IPS-15b (cell line): ENCODE measurements around the gene SLC66A3.

ENCODE experiments used
- H3K27me3 ChIP-seq: one replicate; pipeline ENCODE4 v1.6.1; 2013; ENCODE audit warnings: low read length; ENCODE audit not compliant: control insufficient read depth, insufficient read depth
- H3K36me3 ChIP-seq: one replicate; pipeline ENCODE4 v1.6.1; 2013; ENCODE audit warnings: low read length; ENCODE audit not compliant: control insufficient read depth, insufficient read depth
- H3K4me1 ChIP-seq: one replicate; pipeline ENCODE4 v1.6.1; 2013; ENCODE audit warnings: mild to moderate bottlenecking, low read length; ENCODE audit not compliant: control insufficient read depth, insufficient read depth
- H3K4me3 ChIP-seq: one replicate; pipeline ENCODE4 v1.5.1; 2013; ENCODE audit warnings: low read depth, low read length
- H3K9ac ChIP-seq: one replicate; pipeline ENCODE4 v1.6.1; 2013; ENCODE audit warnings: low read depth, mild to moderate bottlenecking, low read length
- H3K9me3 ChIP-seq: one replicate; pipeline ENCODE4 v1.6.1; 2013; ENCODE audit warnings: mild to moderate bottlenecking, low read length; ENCODE audit not compliant: control insufficient read depth, insufficient read depth

The SLC66A3 gene

GRCh38 chr2:11174222-11174621, 19.0 kb downstream of the SLC66A3 start:
- no peaks in the 10 kb centered on the region for H3K9me3 ChIP-seq
- H3K4me1 ChIP-seq, result no peaks in the 10 kb centered on the region
- H3K27me3 ChIP-seq, result no peaks in the 10 kb centered on the region

DNA sequence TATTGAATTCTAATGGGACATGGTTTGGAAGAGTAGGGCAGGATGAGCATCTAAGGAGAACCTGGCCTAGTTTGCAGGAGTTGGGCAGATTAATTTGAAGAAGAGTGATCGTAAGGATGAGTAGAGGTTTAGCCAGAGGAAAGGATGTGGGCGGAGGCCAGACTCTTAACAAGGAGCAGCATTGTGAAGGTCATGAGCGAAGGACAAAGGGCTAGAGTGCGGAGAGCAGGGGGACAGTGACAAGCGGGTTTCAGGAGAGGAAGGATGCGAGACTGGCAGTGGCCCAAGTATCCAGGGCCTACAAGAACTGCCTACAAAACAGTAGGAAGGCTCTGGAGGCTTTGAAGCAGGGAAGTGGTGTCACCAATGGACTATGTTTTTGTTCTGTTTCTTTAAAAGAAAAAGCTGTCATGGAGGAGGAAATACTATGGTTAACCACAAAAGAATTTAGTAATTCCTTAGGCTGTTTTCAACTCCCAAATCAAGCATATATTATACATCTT, 20.1 kb downstream of the SLC66A3 start:
- Histone ChIP-seq H3K4me3 (no peak overlapping the region), H3K9me3 (no peaks in the 10 kb centered on the region), H3K36me3 (no peaks in the 10 kb centered on the region)

More at GRCh38 chr2:11174222-11174621, 19.0 kb downstream of the SLC66A3 start:
- no peak overlapping the region for H3K4me3 ChIP-seq
- no peaks in the 10 kb centered on the region for H3K36me3 ChIP-seq
- no peak overlapping the region for H3K9ac ChIP-seq

DNA sequence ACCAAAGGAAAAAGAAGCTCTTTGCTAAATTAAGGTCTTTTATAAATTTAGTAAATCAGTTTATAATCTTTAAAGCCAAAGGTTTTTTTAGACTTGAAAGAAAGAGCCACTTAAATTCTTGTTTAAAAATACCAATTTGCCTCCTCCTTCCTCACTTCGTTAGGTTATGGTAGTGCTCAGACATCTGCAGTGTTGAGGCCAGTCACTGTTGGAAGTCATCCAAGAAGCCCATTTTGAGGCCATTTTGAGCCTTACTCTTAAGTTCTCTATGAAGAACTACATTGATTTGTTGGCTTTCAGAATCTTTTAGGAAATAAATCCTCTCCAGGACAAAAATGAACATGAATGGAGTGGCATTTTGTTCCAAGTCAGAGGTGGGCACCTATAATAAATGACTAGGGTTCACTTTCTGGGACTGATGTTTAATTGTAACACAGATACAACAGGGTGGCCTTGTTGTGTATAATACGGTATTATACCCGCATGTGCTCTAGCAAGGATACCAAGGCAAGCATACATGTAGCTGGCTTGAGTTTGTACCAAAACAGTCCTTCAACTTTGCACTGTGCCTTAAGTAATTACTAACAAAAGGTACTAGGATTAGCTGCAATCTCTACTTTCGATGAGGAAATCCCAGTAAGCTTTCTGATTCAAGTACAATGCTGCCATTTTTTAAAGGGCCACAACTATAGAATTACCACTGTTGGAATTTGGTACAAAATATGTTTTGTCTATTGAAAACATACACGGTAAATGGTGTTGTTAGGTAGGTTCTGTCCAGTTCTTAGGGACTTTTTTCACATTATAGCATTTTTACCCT, 22.8 kb downstream of the SLC66A3 start:
- H3K9ac ChIP-seq, result no peak overlapping the region
- no peaks in the 10 kb centered on the region for H3K4me1 ChIP-seq
- no peak overlapping the region for H3K4me3 ChIP-seq
- no peaks in the 10 kb centered on the region for H3K9me3 ChIP-seq
- H3K27me3 ChIP-seq, result no peaks in the 10 kb centered on the region
- no peaks in the 10 kb centered on the region for H3K36me3 ChIP-seq

More for the DNA sequence above, 20.1 kb downstream of the SLC66A3 start:
- H3K4me1 ChIP-seq, result no peaks in the 10 kb centered on the region
- no peak overlapping the region for H3K9ac ChIP-seq
- H3K27me3 ChIP-seq, result no peaks in the 10 kb centered on the region

DNA sequence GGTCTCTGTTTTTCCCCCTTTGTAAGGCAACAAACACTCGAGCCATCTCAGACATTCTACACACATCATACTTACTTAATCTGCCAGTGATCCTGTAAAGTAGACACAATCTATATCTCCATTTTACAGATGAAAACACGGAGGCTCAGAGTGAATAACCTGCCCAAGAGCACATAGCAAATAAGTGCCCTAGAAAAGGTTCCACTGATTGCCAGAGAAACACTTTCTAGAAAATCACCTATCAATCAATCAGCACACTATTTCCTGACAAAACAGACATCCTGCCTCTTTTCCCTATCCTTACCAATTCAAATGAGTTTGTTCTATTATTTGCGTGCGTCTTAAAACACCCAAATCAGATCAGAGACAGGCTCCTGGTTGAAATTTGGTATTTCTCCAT, 23.9 kb downstream of the SLC66A3 start:
- H3K36me3 ChIP-seq, result no peaks in the 10 kb centered on the region
- no peaks in the 10 kb centered on the region for H3K27me3 ChIP-seq
- H3K9me3 ChIP-seq, result no peaks in the 10 kb centered on the region
- H3K9ac ChIP-seq, result no peak overlapping the region
- no peaks in the 10 kb centered on the region for H3K4me1 ChIP-seq
- no peak overlapping the region for H3K4me3 ChIP-seq

DNA sequence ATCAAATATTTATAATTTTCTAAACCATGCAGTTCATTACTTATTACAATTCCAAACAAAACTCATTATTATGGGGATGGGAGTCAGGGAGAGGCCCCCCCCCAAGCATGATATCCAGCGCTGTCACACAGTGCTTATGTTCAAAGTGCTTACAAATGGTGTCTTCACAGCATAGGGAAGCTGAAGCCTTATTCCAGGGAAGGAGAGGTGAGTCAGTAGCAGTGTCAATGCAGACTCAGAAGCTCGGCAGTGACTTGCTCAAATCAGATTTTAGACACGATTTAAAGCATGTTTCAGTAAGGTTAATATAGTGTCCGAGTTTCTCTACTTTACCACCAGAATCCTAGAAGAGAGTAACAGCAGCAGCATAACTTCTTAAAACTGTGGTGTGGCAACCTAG, 24.6 kb downstream of the SLC66A3 start:
- no peaks in the 10 kb centered on the region for H3K36me3 ChIP-seq
- no peak overlapping the region for H3K4me3 ChIP-seq
- H3K9ac ChIP-seq, result no peak overlapping the region
- H3K4me1 ChIP-seq, result no peaks in the 10 kb centered on the region
- no peaks in the 10 kb centered on the region for H3K27me3 ChIP-seq
- no peaks in the 10 kb centered on the region for H3K9me3 ChIP-seq

DNA sequence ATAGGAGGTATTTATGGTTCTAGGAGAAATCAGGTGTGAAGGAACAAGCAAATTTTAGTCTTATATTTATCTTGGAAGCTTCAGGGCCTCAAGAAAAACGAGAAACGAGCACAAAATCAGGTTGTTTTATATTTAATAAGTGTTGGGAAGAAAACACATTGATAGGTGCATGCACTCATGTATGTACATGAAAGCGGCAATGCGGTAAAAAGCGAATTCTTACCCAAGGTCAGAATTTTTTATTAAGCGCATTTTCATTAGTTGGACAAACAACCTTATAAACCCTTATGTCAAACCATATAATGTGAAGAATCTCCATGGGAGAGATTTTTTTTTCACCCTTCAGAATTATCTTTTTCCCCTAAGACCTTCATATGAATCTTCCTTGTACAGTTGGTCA, 25.4 kb downstream of the SLC66A3 start:
- Histone ChIP-seq H3K9me3 (no peaks in the 10 kb centered on the region), H3K4me1 (no peaks in the 10 kb centered on the region), H3K27me3 (no peaks in the 10 kb centered on the region), H3K4me3 (no peak overlapping the region), H3K9ac (no peak overlapping the region), H3K36me3 (no peaks in the 10 kb centered on the region)

- H3K4me1 ChIP-seq, result no peaks in the 10 kb centered on the region
- H3K27me3 ChIP-seq, result no peaks in the 10 kb centered on the region
- H3K36me3 ChIP-seq, result no peaks in the 10 kb centered on the region
- H3K9me3 ChIP-seq, result no peaks in the 10 kb centered on the region
- no peak overlapping the region for H3K4me3 ChIP-seq
- H3K9ac ChIP-seq, result no peak overlapping the region
Measured at GRCh38 chr2:11182951-11183350, 27.7 kb downstream of the SLC66A3 start.

DNA sequence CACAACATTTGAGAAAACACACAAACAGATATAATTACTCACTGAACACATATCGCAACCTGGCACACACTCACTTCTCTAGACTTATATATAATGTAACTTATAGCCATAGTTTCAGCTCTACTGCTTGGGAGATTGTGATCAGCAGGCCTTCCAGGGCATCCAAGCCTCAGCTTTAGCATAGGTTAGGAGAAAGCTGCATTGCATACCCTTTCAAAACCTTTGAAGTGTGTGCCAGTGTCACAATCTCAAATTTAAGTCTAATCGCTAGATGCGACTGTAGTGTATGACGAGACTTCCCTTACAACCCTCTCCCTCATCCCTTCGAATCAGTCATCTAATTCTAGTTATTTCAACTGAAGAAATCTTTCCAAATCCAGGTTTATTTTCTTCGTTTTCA, 30.9 kb downstream of the SLC66A3 start:
- H3K27me3 ChIP-seq, result no peaks in the 10 kb centered on the region
- H3K9ac ChIP-seq, result no peak overlapping the region
- no peaks in the 10 kb centered on the region for H3K9me3 ChIP-seq
- H3K4me1 ChIP-seq, result no peaks in the 10 kb centered on the region
- H3K36me3 ChIP-seq, result no peaks in the 10 kb centered on the region
- no peak overlapping the region for H3K4me3 ChIP-seq

- Histone ChIP-seq H3K36me3 (no peaks in the 10 kb centered on the region), H3K9ac (no peak overlapping the region), H3K9me3 (no peaks in the 10 kb centered on the region), H3K4me1 (no peaks in the 10 kb centered on the region), H3K4me3 (no peak overlapping the region), H3K27me3 (no peaks in the 10 kb centered on the region)
Measured at GRCh38 chr2:11187083-11187619, 31.9 kb downstream of the SLC66A3 start.

- Histone ChIP-seq H3K4me1 (no peaks in the 10 kb centered on the region), H3K9me3 (no peaks in the 10 kb centered on the region), H3K9ac (no peak overlapping the region), H3K36me3 (no peaks in the 10 kb centered on the region), H3K4me3 (no peak overlapping the region), H3K27me3 (no peaks in the 10 kb centered on the region)
Measured at GRCh38 chr2:11187731-11188130, 32.5 kb downstream of the SLC66A3 start.

GRCh38 chr2:11196246-11196645, 41.0 kb downstream of the SLC66A3 start:
- Histone ChIP-seq H3K27me3 (no peaks in the 10 kb centered on the region), H3K9ac (no peak overlapping the region), H3K4me1 (no peaks in the 10 kb centered on the region), H3K9me3 (no peaks in the 10 kb centered on the region), H3K36me3 (no peaks in the 10 kb centered on the region), H3K4me3 (no peak overlapping the region)

DNA sequence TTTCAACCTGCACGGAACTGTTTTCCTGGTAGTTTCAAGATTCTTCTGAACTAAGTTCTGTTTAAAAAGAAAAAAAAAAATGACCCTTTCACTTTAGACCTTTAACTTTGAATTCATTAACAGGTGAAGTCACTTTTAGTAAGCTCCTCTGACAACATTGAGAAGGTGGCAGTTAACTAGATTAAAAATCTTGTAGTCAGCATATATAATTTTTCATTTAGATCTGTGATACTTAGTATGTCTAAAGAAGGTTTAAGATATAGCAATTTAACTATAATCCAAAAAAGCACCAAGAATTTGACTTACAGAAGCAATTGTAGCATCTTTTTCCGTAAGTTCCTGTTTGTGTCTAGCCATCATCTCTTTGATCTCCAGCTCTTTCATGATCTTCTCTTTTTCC, 45.4 kb downstream of the SLC66A3 start:
- H3K9ac ChIP-seq, result no peak overlapping the region
- H3K4me3 ChIP-seq, result no peak overlapping the region
- H3K27me3 ChIP-seq, result no peaks in the 10 kb centered on the region
- no peaks in the 10 kb centered on the region for H3K9me3 ChIP-seq
- H3K4me1 ChIP-seq, result no peaks in the 10 kb centered on the region
- H3K36me3 ChIP-seq, result peaks cover 4% of the 10 kb centered on the region
